HEK293 (cell line): ENCODE measurements around the gene ROPN1L.

Experiments
- CTCF ChIA-PET: fragments of 350-600 bp; formaldehyde crosslinking; extraction: SDS; loops from one replicate; lab custom pipeline; 2021; ENCODE audit warnings: antibody characterized with exemption; lab: Yijun Ruan, JAX
- POLR2A ChIA-PET: fragments of 300-600 bp; formaldehyde crosslinking; extraction: SDS; loops from one replicate; lab custom pipeline; 2020; ENCODE audit warnings: antibody characterized with exemption, inconsistent platforms; lab: Yijun Ruan, JAX
- H3K27ac ChIP-seq: fragments of 200-500 bp; sonication (Bioruptor generic); 2 replicates; pipeline ENCODE4 v1.5.1; 2014; ENCODE audit warnings: low read depth, low read length, control low read depth, inconsistent platforms; ENCODE audit errors: extremely low read depth
- H3K36me3 ChIP-seq, 2 experiments: fragments of 200-500 bp in 1 of 2; sonication (Bioruptor generic) in 1 of 2; 1 replicate in 1 of 2; 2 replicates in 1 of 2; pipeline ENCODE4 v1.5.1; 2014 to 2017; ENCODE audit warnings: inconsistent platforms in 2 of 2, low read length in 2 of 2; ENCODE audit not compliant: control insufficient read depth in 2 of 2, insufficient read depth in 1 of 2
- H3K4me1 ChIP-seq: fragments of 200-500 bp; sonication (Bioruptor generic); 2 replicates; pipeline ENCODE4 v1.5.1; 2014; ENCODE audit warnings: mild to moderate bottlenecking, low read length, inconsistent platforms; ENCODE audit not compliant: control insufficient read depth, insufficient read depth
- H3K4me3 ChIP-seq: 2 replicates; pipeline ENCODE4 v1.5.1; 2011; ENCODE audit warnings: low read depth, mild to moderate bottlenecking, control low read depth, low read length, moderate library complexity
- H3K9me3 ChIP-seq: fragments of 200-500 bp; sonication (Bioruptor generic); 2 replicates; pipeline ENCODE4 v1.5.1; 2014; ENCODE audit warnings: low read depth, low read length, inconsistent platforms; ENCODE audit not compliant: control insufficient read depth, insufficient read depth
- GLI4 ChIP-seq: fragments of 450-650 bp; formaldehyde crosslinking; IDR thresholded peaks from 2 replicates; pipeline ENCODE4 v1.5.1; 2016; ENCODE audit warnings: missing biosample characterization, missing genetic modification characterization
- HOXA7 ChIP-seq: sonication (generic); formaldehyde crosslinking; IDR thresholded peaks from 2 replicates; pipeline ENCODE4 v1.8.1; 2022; ENCODE audit warnings: missing genetic modification reagents, borderline replicate concordance
- KLF1 ChIP-seq: fragments of 450-650 bp; formaldehyde crosslinking; IDR thresholded peaks from 2 replicates; pipeline ENCODE4 v1.5.1; 2016; ENCODE audit warnings: missing biosample characterization, missing genetic modification characterization
- KLF8 ChIP-seq: fragments of 450-650 bp; formaldehyde crosslinking; IDR thresholded peaks from 2 replicates; pipeline ENCODE4 v1.5.1; 2016; ENCODE audit warnings: missing biosample characterization, missing genetic modification characterization
- KLF9 ChIP-seq: fragments of 450-650 bp; formaldehyde crosslinking; IDR thresholded peaks from 2 replicates; pipeline ENCODE4 v1.5.1; 2016; ENCODE audit warnings: missing biosample characterization, missing genetic modification characterization, low read depth
- MYNN ChIP-seq: fragments of 450-650 bp; formaldehyde crosslinking; IDR thresholded peaks from 2 replicates; pipeline ENCODE4 v1.5.1; 2016; ENCODE audit warnings: missing biosample characterization, missing genetic modification characterization, borderline replicate concordance
- ZBTB7A ChIP-seq: fragments of 450-650 bp; formaldehyde crosslinking; IDR thresholded peaks from 2 replicates; pipeline ENCODE4 v1.5.1; 2016; ENCODE audit warnings: low read depth, missing biosample characterization, missing genetic modification characterization
- ZBTB8A ChIP-seq: fragments of 450-650 bp; formaldehyde crosslinking; IDR thresholded peaks from 2 replicates; pipeline ENCODE4 v1.5.1; 2016; ENCODE audit warnings: missing biosample characterization, missing genetic modification characterization
- ZFP69B ChIP-seq: fragments of 450-650 bp; formaldehyde crosslinking; IDR thresholded peaks from 2 replicates; pipeline ENCODE4 v1.5.1; 2016; ENCODE audit warnings: missing biosample characterization, missing genetic modification characterization
- ZIC2 ChIP-seq: fragments of 450-650 bp; formaldehyde crosslinking; IDR thresholded peaks from 2 replicates; pipeline ENCODE4 v1.5.1; 2016; ENCODE audit warnings: missing biosample characterization, missing genetic modification characterization
- ZNF10 ChIP-seq: fragments of 450-650 bp; formaldehyde crosslinking; IDR thresholded peaks from 2 replicates; pipeline ENCODE4 v1.5.1; 2017; ENCODE audit warnings: missing biosample characterization, missing genetic modification characterization
- ZNF133 ChIP-seq: fragments of 450-650 bp; formaldehyde crosslinking; IDR thresholded peaks from 2 replicates; pipeline ENCODE4 v1.5.1; 2016; ENCODE audit warnings: missing biosample characterization, missing genetic modification characterization
- ZNF146 ChIP-seq: fragments of 450-650 bp; formaldehyde crosslinking; IDR thresholded peaks from 2 replicates; pipeline ENCODE4 v1.5.1; 2016; ENCODE audit warnings: missing biosample characterization, missing genetic modification characterization
- ZNF24 ChIP-seq: fragments of 450-650 bp; formaldehyde crosslinking; IDR thresholded peaks from 2 replicates; pipeline ENCODE4 v1.5.1; 2016; ENCODE audit warnings: missing biosample characterization, missing genetic modification characterization
- ZNF518A ChIP-seq: fragments of 450-650 bp; formaldehyde crosslinking; conservative IDR thresholded peaks from 2 replicates; pipeline ENCODE4 v1.5.1; 2016; ENCODE audit warnings: low read depth, missing biosample characterization, missing genetic modification characterization
- ZNF600 ChIP-seq: fragments of 450-650 bp; formaldehyde crosslinking; IDR thresholded peaks from 2 replicates; pipeline ENCODE4 v1.5.1; 2016; ENCODE audit warnings: missing biosample characterization, missing genetic modification characterization
- ZNF76 ChIP-seq: fragments of 450-650 bp; formaldehyde crosslinking; IDR thresholded peaks from 2 replicates; pipeline ENCODE4; 2016; ENCODE audit warnings: low read depth, missing biosample characterization, missing genetic modification characterization, borderline replicate concordance
- ZNF768 ChIP-seq: fragments of 450-650 bp; formaldehyde crosslinking; IDR thresholded peaks from 2 replicates; pipeline ENCODE4 v1.5.1; 2018; ENCODE audit warnings: missing biosample characterization, mild to moderate bottlenecking, missing genetic modification characterization
- ZSCAN5A ChIP-seq: fragments of 450-650 bp; formaldehyde crosslinking; IDR thresholded peaks from 2 replicates; pipeline ENCODE4 v1.5.1; 2016; ENCODE audit warnings: missing biosample characterization, missing genetic modification characterization
- TF ChIP-seq, protein P1 (sequence below): fragments of 450-650 bp; formaldehyde crosslinking; IDR thresholded peaks from 2 replicates; pipeline ENCODE4 v1.5.1; 2017; ENCODE audit warnings: missing biosample characterization, missing genetic modification characterization
- TF ChIP-seq, protein P2 (sequence below): fragments of 450-650 bp; formaldehyde crosslinking; IDR thresholded peaks from 2 replicates; pipeline ENCODE4 v1.5.1; 2016; ENCODE audit warnings: missing biosample characterization, missing genetic modification characterization, borderline replicate concordance
- TF ChIP-seq, protein P3 (sequence below): fragments of 450-650 bp; formaldehyde crosslinking; IDR thresholded peaks from 2 replicates; pipeline ENCODE4 v1.5.1; 2016; ENCODE audit warnings: missing biosample characterization, missing genetic modification characterization

The ROPN1L gene

GRCh38 chr5:10441083-10441991, at the start of gene ROPN1L:
TSS of gene ROPN1L (plus strand) at chr5:10441879. CDS start at chr5:10442168, 289 bp downstream.
- H3K9me3 ChIP-seq: no peaks in the 10 kb centered on the region
- ChIA-PET POLR2A (interaction anchor here (0.9 kb wide), 1 partner anchor 88 kb away, joined by 3 read pairs; the partner anchor contains the start of gene MARCHF6), CTCF (interaction anchor here (0.6 to 2.0 kb wide), 6 partner anchors 17 to 248 kb away, joined by 3 to 5 read pairs (median 3); no protein-coding TSS in a partner anchor)
- H3K4me1 ChIP-seq: peaks cover 8% of the 10 kb centered on the region; the same call in 1 of the 2 replicates
- H3K27ac ChIP-seq: peak within 1 kb of the TSS; percentile 57; the same call in 1 of the 2 replicates
- peak within 1 kb of the TSS; percentile 66 for H3K4me3 ChIP-seq
- H3K36me3 ChIP-seq: peaks cover 5 to 17% of the 10 kb centered on the region in 2 experiments; a peak in 2 of 3 replicates
- TF ChIP-seq, protein P1, sequence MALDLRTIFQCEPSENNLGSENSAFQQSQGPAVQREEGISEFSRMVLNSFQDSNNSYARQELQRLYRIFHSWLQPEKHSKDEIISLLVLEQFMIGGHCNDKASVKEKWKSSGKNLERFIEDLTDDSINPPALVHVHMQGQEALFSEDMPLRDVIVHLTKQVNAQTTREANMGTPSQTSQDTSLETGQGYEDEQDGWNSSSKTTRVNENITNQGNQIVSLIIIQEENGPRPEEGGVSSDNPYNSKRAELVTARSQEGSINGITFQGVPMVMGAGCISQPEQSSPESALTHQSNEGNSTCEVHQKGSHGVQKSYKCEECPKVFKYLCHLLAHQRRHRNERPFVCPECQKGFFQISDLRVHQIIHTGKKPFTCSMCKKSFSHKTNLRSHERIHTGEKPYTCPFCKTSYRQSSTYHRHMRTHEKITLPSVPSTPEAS (tag by site-specific recombination): 0 out of 2 replicates have a peak, but pooled peaks have one; percentile 8
- peak; percentile 56 for TF ChIP-seq ZIC2 (tag by site-specific recombination)
- TF ChIP-seq, protein P2, sequence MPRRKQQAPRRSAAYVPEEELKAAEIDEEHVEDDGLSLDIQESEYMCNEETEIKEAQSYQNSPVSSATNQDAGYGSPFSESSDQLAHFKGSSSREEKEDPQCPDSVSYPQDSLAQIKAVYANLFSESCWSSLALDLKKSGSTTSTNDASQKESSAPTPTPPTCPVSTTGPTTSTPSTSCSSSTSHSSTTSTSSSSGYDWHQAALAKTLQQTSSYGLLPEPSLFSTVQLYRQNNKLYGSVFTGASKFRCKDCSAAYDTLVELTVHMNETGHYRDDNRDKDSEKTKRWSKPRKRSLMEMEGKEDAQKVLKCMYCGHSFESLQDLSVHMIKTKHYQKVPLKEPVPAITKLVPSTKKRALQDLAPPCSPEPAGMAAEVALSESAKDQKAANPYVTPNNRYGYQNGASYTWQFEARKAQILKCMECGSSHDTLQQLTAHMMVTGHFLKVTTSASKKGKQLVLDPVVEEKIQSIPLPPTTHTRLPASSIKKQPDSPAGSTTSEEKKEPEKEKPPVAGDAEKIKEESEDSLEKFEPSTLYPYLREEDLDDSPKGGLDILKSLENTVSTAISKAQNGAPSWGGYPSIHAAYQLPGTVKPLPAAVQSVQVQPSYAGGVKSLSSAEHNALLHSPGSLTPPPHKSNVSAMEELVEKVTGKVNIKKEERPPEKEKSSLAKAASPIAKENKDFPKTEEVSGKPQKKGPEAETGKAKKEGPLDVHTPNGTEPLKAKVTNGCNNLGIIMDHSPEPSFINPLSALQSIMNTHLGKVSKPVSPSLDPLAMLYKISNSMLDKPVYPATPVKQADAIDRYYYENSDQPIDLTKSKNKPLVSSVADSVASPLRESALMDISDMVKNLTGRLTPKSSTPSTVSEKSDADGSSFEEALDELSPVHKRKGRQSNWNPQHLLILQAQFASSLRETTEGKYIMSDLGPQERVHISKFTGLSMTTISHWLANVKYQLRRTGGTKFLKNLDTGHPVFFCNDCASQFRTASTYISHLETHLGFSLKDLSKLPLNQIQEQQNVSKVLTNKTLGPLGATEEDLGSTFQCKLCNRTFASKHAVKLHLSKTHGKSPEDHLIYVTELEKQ: 0 out of 2 replicates have a peak, but pooled peaks have one; percentile 45
- no peak for TF ChIP-seq ZNF24 (tag by site-specific recombination)
- peak; percentile 68 for TF ChIP-seq KLF9 (tag by site-specific recombination)
- TF ChIP-seq ZNF10: peak; percentile 32; the same call in 1 of the 2 replicates
- TF ChIP-seq KLF1 (tag by site-specific recombination): peak; percentile 87
- TF ChIP-seq ZBTB8A (tag by site-specific recombination): peak; percentile 90
- peak; percentile 99 for TF ChIP-seq ZNF600 (tag by site-specific recombination)
- TF ChIP-seq ZFP69B: peak; percentile 71; the same call in 1 of the 2 replicates
- TF ChIP-seq ZNF518A (tag by site-specific recombination): 0 out of 2 replicates have a peak, but pooled peaks have one; percentile 38
- TF ChIP-seq KLF8: peak; percentile 96
- TF ChIP-seq HOXA7 (CRISPR knock-in tag): no peak
- TF ChIP-seq MYNN (tag by site-specific recombination): no peak; the same call in 1 of the 2 replicates
- no peak for TF ChIP-seq ZBTB7A
- 0 out of 2 replicates have a peak, but pooled peaks have one; percentile 23 for TF ChIP-seq GLI4
- TF ChIP-seq ZNF76 (tag by site-specific recombination): no peak
- TF ChIP-seq ZNF768 (tag by site-specific recombination): no peak; the same call in 1 of the 2 replicates
- no peak for TF ChIP-seq ZSCAN5A (tag by site-specific recombination)
- no peak for TF ChIP-seq ZNF133
- TF ChIP-seq ZNF146 (tag by site-specific recombination): no peak
- TF ChIP-seq, protein P3, sequence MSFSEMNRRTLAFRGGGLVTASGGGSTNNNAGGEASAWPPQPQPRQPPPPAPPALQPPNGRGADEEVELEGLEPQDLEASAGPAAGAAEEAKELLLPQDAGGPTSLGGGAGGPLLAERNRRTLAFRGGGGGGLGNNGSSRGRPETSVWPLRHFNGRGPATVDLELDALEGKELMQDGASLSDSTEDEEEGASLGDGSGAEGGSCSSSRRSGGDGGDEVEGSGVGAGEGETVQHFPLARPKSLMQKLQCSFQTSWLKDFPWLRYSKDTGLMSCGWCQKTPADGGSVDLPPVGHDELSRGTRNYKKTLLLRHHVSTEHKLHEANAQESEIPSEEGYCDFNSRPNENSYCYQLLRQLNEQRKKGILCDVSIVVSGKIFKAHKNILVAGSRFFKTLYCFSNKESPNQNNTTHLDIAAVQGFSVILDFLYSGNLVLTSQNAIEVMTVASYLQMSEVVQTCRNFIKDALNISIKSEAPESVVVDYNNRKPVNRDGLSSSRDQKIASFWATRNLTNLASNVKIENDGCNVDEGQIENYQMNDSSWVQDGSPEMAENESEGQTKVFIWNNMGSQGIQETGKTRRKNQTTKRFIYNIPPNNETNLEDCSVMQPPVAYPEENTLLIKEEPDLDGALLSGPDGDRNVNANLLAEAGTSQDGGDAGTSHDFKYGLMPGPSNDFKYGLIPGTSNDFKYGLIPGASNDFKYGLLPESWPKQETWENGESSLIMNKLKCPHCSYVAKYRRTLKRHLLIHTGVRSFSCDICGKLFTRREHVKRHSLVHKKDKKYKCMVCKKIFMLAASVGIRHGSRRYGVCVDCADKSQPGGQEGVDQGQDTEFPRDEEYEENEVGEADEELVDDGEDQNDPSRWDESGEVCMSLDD: peak; percentile 73
